ENCODE measurements around the gene CRB1.

Gene CRB1

DNA sequence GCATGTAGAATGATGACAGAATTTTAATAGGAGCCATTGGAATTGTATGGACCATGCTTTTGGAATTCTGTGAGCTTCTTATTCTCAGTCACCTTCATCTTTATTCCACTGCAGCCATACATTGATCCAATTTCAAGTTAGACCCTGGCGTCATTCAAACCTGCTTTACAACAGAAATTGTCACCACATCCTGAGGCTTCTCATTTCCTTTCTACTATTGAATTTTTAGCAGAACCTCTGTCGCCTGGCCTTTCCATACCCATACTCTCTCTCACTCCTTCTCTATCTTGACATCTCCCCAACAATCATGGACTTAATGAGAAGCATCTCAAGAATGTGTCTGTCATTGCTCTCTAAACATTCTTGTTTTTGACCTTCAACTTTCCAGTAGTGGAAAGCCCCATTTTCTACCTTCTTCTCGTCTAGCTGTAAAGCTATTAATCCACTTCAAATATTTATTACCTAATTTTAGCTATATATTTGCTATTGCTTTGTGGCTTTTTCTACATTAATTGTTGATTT lies 74.1 kb downstream of the CRB1 start:
- DNase-seq (ENCODE audit: extremely low read depth in 1 of 2, low read depth in 1 of 2) = no peak

DNA sequence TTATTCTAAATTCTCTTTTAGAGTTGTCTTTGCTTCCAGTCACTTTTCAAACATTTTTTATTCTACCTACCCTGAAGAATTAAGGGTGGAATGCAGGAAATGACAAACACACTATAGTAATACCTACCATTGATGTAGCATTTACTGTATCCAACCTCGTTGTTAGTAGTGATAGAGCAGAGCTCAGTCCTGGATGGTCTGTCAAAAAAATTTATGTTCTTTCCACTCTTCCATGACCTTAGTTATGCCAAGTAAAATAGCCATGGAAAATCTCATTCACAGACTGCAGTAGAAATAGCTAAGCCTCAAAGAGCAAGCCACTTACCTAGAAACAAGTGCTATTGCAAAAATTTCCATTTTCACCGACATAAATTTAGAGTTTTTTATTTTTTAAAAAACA lies 74.6 kb downstream of the CRB1 start:
- DNase-seq (ENCODE audit: extremely low read depth in 1 of 2, low read depth in 1 of 2) = no peak

DNA sequence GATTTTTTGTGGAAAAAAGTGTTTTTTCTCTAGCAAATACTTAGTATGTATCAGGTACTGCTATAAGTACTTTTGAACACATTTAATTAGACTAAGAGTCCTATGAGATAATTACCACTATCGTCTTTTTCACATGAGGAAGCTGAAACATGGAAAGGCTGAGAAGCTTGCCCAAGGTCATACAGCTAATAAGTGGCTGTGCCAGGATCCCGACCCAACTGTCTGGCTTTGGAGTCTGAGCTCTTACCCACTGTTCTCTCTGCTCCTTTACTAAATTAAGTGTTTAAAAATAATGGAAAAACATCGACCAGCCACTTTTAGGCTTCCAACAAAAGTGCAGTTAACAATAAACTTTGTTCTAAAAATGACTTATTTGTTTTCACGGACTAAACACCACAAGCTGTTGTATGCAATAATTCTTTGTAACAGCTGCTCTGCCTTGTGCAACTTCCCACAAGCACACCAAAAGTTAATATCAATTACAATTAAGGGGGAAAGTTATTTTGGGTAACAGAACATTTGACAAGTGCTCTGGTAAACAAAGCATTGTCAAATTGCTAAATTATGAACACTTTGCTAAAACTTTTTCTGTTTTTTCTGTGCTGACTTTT lies 75.7 kb downstream of the CRB1 start:
- no peak for DNase-seq (ENCODE audit: extremely low read depth in 1 of 2, low read depth in 1 of 2)

DNA sequence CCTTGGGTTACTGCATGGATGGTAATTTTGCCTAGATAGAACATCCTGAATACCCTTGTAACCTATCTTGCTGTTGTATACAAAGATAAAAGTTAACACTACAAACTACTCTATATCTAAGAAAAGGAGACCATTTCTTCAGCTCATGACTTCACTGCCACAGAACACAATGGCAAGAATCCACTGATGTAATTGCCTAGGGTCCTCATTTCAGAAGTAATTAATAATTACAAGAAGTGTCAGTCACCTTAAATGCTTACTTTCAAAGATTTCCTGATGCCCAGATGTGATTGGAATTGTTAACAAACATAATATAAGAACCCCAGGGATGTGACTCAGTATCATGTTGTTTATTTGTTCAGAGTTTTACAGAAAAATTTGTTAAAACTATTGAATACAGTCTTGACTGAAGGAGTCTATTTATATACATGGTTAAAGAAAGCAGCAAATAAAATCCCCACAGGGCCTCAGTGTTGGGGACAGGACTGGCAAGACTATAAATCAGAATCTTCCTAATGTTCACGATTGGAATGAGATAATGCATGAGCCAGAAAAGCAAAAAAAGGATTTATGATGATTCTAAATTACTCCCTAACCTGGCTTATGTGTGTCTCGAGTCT lies 83.9 kb downstream of the CRB1 start:
- no peak for DNase-seq (ENCODE audit: extremely low read depth in 1 of 2, low read depth in 1 of 2)

DNA sequence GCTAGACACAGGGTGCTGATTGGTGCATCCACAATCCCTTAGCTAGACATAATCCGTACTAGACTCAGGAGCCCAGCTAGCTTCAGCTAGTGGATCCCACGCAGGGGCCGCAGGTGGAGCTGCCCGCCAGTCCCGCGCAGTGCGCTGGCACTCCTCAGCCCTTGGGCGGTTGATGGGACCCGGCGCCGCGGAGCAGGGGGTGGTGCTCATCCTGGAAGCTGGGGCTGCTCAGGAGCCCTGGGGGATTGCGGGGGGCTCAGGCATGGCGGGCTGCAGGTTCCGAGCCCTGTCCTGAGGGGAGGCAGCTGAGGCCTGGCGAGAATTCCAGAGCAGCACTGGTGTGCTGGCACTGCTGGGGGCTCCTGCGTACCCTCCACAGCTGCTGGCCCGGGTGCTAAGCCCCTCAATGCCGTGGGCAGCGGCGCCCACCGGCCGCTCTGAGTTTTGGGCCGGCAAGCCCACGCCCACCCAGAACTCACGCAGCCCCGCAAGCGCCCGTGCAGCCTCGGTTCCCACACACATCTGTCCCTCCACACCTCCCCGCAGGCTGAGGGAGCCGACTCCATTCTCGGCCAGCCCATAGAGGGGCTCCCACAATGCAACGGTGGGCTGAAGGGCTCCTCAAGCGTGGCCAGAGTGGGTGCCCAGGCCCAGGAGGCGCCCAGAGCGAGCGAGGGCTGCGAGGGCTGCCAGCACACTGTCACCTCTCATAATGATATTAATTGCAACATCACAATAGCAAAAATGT lies 87.4 kb downstream of the CRB1 start:
- DNase-seq (ENCODE audit: extremely low read depth in 1 of 2, low read depth in 1 of 2) = no peak

DNA sequence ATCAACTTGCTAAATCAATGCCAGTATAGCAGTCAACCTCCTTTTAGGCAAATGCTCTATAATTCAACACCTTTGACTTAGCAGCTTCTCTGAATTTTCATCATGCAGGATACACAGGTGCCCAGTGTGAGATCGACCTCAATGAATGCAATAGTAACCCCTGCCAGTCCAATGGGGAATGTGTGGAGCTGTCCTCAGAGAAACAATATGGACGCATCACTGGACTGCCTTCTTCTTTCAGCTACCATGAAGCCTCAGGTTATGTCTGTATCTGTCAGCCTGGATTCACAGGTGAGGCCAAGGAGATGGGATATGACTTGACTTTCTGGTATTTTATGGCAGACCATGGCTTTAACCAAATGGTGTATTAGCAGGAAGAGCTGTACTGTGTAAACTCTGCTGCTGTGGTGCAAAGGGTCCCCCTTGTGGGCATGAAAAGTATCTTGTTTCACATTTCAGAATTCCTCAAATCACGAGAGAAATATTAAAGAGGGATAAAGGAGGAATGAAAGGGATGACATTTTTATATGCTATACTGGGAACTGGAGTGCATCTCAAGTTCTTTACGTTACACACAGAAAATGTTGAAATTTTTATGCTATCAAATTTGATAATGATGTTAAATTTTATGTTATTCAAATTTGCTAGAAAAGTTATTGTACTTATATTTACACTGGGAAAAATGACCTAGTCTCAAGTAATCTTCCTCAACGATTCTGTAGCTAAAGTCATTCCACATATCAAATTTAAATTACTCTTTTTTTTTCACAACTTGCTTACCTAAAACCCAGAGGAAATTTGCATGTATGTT lies 88.9 kb downstream of the CRB1 start:
- DNase-seq (ENCODE audit: extremely low read depth in 1 of 2, low read depth in 1 of 2) = no peak

DNA sequence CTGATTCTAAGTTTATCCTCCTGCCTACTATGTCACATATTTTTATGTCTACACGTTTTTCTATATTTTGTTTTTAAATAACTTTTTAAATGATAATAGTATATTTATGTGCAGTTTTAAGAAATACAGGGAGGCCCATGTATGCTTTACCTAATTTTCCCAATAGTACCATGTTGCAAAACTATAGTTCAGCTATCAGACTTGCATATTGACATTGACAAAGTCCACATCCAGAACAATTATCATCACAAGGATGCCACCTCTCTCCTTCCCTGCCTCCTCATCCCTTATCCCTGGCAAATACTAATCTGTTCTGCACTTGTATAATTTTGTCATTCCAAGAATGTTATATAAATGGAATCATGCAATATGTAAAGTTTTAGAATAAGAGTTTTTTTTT lies 90.9 kb downstream of the CRB1 start:
- no peak for DNase-seq (ENCODE audit: extremely low read depth in 1 of 2, low read depth in 1 of 2)

DNA sequence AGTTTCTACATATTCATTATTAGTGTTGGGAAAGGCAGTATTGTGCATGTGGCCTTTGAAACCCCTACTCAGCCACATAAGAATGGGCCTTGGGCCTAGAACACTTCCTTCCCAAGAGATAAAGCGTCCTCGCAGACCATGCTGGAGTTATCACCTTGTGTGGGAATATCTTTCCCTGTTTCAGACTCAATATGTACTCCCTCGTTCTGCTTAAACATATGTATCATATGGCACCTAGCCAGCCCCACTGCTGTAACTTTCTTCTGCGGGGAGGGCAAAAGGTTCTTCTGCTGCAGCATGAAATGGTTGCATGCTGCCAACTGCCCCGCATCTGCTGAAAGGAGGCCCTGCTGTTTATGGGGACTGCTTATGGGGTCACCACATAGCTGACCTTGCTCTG lies 92.0 kb downstream of the CRB1 start:
- no peak for DNase-seq (ENCODE audit: extremely low read depth in 1 of 2, low read depth in 1 of 2)

DNA sequence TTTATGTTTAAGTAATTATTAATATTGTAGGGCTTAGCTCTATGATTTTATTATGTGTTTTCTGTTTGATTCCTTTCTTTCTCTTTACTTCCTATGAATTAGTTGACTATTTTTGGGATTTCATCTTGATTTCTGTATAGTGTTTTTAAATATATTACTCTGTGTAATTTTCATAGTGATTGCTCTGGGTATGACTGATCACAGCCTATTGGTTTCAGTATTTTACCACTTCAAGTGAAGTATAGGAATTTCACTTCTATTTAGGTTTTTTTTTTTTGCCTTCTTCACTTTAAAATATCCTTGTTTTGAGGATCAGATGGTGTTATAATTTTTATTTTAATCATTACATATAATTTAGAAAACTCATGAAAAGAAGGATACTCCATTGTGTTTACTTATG lies 94.8 kb downstream of the CRB1 start:
- DNase-seq (ENCODE audit: extremely low read depth in 1 of 2, low read depth in 1 of 2) = no peak

DNA sequence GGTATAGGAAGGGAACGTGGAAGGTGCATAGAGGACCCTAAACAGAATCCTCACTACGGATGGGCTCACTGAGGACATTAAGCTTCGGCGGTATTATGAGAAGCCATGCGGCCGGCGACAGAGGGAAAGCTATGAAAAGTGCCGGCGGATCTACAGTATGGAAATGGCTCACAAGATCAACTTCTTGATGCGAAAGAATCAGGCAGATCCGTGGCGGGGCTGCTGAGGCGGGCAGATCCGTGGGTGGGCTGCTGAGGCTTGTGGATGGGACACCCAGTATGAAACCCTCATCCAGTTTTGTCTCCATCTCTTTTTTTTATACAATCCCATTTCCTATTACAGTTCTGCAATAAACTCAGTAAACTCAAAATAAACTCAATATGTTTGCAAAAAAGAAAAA lies 95.8 kb downstream of the CRB1 start:
- no peak for DNase-seq (ENCODE audit: extremely low read depth in 1 of 2, low read depth in 1 of 2)

DNA sequence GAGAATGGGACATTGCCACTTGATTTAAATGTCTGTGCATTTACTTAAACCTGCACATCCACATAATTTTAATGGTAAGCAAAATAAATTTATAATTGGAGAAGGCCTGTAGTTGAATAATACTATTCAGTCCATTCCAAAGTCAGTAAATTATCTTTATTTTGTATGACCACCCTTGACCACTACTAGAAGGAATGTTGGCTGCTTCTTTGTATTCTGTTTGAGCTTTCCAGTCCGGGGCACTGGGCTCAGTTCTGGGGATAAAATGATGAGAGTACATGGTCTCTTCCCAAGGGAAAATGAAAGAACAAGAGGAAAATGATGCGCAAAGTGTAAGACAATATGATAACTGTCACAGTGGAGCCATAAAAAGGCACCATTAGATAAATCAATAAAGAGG lies 98.9 kb downstream of the CRB1 start:
- no peak for DNase-seq (ENCODE audit: extremely low read depth in 1 of 2, low read depth in 1 of 2)

DNA sequence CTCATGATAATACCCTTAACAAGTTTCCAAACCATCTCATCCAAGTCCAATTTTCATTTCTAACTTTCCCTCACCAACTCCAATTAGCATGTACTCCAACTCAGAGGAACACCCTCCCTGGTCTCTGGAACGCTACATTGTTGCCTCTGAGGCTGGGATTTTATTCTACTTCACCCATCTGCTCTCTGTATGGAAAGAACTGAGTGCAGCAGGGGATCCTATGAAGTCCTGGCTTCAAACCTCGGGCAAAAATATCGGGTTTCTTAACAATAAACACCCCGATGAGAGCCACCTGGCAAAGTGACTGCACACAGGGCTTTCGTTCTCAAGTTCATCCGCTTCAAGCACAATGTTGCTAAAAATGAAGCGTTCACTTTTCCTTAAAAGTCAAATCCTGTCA lies 99.6 kb downstream of the CRB1 start:
- no peak for DNase-seq (ENCODE audit: extremely low read depth in 1 of 2, low read depth in 1 of 2)

DNA sequence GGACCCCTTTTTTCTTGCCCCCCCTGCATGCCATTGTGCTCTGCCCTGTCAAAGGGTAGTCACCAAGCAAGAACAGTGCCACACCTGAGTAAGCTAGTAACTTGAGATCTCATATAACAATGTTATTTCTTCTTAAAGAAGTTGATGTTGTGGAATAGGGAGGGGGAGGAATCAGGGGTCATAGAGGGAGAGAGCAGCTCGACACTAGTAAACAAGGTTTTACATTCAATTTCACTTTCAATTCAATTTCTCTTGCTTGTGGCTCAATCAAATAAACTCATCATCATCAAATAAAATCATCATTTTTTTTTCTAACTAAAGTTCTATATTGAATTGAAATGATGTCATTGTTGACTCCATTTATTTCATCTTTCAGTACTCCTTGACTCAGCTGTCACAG lies 106.4 kb downstream of the CRB1 start:
- no peak for DNase-seq (ENCODE audit: extremely low read depth in 1 of 2, low read depth in 1 of 2)

DNA sequence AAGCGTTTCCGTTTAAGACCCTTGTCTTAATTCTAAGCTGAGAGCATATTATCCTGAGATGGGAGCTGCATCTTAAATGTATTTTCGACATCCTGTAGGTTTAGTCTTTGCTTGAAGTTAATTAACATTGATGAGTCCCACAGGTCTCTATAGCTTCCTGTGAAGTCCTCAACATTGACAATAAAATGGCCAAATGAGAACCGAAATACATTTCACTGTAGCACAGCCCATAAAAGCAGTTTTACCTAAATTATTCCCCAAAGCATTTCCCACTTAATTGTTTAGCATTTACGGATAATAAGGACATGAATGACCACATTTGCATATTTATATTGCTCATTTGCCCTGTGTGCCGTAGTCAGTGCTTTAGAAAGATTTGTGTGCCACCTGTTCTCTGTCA lies 116.4 kb downstream of the CRB1 start:
- DNase-seq (ENCODE audit: extremely low read depth in 1 of 2, low read depth in 1 of 2) = no peak

DNA sequence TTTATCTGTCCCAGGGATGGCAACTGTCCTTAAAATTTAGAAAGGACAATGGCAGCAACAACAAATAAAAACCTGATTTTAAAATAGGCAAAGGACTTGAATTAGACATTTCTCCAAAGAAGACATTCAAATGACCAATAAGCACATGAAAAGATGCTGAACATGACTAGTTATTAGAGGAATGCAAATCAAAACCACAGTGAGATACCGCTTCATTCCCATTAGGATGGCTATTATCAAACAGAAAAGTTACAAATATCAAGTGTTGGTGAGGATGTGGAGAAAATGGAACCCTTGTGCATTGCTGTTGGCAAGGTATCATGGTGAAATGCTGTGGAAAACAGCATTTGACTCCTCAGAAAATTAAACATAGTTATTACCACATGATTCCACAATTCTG lies 120.7 kb downstream of the CRB1 start:
- DNase-seq (ENCODE audit: extremely low read depth in 1 of 2, low read depth in 1 of 2) = no peak

DNA sequence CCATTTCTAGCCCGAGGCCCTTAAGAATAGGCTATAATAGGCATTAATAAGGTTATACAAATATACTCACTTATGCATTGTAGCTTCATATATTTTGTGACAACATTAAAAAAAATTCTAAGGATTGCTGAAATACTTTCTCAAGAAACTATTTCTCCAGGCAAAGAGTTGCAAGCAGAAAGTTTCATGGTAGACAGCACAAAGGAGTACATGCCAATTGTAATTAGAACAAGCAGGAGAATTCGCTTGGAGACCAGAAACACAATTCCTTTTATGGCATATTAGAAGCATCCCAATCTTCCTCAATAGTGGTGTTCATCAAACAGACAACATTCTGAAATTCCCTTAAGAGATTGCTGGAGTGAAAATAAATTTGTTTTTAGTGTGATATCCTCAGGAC lies 122.8 kb downstream of the CRB1 start:
- DNase-seq (ENCODE audit: extremely low read depth in 1 of 2, low read depth in 1 of 2) = no peak

DNA sequence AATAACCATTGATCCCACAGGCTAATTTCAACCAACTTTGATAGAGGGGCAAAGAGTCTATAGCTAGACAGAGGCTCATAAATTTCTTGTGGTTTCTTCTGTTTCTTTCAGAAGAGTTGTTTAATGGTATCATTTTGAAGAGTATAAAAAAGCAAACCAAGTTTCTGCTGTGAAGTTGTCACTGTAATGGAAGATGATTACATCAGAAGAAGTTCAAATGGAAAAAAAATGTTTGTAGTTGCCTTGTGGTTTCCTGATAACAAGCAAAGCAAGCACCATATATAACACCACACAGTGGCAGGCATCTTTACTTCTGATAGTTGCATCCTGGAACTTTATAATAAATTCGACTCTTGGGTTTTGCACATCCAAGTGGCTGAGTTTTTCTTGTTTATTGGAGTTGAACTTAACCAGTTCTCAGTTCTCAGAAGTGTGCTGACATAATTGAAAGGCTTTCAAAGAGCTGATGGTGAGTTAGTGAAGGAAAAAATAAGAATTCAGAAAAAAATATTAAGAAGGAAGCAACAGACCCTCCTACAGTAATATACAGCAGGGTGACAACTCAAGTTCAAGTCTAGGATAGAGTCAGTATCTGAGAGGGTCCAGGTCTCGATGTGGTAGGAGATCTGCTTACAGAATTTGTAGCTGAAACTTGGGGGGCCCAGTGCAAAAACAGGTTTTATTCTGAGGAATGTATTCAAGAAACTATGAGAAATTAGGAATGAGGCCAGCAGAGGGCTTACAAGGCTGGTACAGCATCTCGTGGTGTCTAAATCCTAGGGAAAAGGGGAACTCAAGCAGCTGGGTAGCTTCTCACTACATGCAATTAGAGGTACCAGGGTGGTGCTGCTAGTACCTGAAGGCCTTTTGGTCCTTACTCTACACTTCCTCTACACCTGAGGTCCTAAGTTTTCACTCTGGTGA lies 123.5 kb downstream of the CRB1 start:
- no peak for DNase-seq (ENCODE audit: extremely low read depth in 1 of 2, low read depth in 1 of 2)

DNA sequence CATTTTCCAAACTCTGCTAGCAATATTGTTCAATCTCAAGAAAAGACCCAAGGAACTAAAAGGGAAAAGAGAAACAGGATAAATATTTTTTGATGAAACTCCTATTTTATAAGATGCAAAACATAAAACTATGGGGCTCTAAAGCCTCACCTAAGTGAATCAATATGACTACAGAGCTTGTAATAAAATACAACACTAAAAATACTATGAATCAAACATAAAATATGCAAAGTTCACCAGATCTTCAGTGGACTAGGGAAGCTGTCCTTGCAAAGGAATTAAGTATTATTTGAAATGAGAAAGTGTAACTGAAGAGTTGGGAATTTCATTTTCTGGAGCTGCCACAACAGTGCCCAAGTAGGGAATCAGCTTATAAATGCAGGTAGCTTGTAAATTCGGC lies 124.5 kb downstream of the CRB1 start:
- no peak for DNase-seq (ENCODE audit: extremely low read depth in 1 of 2, low read depth in 1 of 2)

DNA sequence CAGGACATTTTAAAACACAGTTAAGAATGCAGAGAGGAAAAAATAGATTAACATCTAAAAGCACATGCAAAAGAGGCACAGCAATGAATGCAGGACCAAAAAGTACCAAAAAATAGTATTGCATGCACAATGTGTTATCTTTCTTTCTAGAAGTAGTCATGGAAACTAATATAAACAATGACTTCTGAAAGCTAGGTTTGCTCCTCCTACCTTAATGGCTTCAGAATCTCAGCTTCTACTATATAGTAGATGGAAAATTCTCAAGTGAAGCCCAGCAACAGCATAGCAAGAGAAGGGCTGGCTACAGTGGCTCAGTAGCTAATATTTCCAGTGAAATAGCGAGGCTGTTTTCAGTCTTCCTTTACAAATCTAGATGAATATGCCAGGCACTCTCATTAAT lies 125.1 kb downstream of the CRB1 start:
- no peak for DNase-seq (ENCODE audit: extremely low read depth in 1 of 2, low read depth in 1 of 2)

DNA sequence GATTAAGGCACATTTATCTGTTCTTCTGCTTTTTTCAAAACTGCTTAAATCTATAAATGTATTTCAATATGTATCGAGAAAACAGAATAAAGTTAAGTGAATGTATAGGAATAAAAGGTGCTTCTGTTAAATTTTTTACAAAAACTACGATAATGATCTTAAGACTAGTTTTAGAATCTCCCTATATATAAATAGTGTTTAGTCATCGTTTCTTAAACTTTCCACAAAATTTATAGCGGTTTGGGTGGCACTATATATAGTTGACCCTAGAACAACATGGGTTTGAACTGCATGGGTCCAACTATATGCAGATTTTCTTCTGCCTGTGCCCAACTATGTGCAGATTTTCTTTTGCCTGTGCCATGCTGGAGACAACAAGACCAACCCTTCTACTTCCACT lies 125.7 kb downstream of the CRB1 start:
- DNase-seq (ENCODE audit: extremely low read depth in 1 of 2, low read depth in 1 of 2) = no peak
